Islet of Langerhans (tissue), 1 donor: ENCODE data around the gene MTA3.

Experiments
- FAIRE-seq: peaks from one replicate; lab custom pipeline; 2011; peaks lifted over from hg19 to GRCh38; lab: Jason Lieb, UNC

Gene MTA3

DNA sequence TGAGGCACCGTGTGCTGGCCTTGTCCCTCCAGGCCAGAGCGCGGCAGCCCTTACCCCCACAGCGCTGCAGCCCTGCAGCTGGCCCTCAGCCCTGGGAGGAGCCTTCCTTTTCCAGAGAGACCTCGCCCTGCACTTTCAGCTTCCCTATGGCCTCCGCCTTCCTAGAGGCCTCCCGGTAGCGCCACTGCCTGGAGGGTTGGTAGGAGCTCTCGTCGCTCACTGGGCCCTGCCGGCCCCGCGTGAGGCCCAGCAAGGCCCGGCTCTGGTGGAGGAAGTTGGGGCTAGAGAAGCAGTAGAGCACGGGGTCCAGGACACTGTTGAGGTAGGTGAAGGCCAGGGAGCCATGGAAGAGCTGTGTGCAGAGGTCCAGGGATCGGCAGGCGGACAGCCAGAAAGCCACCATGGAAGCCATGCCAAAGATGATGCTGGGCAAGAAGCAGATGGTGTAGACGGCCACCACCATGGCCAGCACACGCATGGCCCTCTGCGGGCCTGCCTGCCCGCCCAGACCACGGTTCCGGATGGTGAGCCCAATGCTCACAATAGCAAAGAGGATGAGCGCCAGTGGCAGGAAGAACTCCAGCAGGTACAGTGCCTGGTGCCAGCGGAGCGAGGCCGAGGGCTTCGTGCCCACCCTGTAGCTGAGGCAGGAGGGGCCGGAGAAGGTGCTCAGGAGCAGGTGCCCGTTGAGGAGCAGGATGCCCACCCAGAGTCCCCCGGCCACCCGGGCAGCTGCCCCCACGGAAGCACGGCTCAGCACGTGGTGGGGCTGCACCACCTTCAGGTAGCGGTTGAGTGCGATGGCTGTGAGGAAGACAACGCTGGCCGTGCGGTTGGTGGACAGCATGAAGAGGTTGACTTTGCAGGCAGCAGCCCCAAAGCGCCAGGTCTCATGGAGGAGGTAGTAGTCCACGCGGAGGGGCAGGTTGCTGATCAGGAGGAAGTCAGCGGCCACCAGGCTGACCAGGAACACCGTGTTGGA is 194.7 kb downstream of the MTA3 start:
- no peak for FAIRE-seq

DNA sequence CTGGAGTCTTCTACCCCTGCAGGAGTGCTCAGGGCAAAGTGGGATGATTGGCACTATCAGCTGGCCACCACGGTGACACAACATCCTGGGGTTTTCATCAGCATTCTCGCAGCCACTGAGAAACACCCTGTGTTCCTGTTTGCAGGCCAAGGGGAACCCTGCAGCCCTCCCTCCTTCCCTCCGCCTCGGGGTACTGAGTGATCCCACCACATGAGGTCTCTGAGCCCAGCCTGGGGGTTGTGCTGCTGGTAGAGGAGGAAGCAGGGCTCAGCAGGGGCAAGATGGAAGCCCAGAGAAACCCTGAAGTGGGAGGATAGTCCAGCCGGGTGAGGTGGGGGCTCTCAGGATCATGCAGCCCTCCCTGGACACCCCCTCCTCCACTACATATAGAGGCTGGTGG is 195.7 kb downstream of the MTA3 start, which contains the start of gene OXER1:
OXER1 (minus strand) TSS at position 40 of the 400 bp plus-strand sequence. CDS start 73 bp downstream, outside the sequence.
- no peak for FAIRE-seq

DNA sequence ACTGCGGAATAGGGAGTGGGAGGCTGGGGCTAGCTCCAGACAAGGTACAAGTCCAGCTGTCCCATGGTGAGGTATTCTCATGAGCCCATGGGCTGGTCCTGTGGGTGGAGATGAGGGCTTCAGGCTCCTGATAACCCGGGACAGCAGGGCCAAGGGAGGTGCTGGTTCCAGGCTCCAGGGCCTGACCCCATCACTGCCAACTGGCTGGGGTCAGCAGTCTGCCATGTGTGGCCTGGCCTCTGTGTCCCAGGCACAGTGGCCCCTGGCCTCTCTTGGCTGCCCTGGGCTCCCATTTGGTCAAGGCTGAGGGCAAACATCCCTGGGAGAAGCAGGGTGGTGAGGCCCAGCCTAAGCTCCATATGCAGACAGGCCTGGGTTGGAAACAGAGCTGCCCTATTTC is 196.5 kb downstream of the MTA3 start:
- no peak for FAIRE-seq

DNA sequence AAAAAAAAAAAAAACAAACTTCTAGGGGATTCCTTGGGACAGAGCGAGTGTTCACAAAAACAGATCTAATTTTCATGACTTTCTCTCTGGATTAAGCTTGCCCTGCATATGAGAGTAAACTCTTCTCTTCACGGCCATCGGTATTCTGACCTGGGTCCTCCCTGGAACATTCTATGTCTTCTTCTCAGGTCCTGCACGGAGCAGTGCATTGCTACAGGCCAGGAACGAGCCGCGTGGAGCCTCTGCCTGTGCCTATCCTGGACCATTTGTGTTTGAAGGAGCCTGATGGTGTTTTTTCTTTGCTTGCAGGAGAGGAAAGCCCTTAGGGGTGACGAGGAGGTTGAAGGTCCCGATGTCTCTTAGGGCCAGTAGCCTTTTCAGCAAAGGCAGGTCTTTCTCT is 197.3 kb downstream of the MTA3 start:
- no peak for FAIRE-seq

DNA sequence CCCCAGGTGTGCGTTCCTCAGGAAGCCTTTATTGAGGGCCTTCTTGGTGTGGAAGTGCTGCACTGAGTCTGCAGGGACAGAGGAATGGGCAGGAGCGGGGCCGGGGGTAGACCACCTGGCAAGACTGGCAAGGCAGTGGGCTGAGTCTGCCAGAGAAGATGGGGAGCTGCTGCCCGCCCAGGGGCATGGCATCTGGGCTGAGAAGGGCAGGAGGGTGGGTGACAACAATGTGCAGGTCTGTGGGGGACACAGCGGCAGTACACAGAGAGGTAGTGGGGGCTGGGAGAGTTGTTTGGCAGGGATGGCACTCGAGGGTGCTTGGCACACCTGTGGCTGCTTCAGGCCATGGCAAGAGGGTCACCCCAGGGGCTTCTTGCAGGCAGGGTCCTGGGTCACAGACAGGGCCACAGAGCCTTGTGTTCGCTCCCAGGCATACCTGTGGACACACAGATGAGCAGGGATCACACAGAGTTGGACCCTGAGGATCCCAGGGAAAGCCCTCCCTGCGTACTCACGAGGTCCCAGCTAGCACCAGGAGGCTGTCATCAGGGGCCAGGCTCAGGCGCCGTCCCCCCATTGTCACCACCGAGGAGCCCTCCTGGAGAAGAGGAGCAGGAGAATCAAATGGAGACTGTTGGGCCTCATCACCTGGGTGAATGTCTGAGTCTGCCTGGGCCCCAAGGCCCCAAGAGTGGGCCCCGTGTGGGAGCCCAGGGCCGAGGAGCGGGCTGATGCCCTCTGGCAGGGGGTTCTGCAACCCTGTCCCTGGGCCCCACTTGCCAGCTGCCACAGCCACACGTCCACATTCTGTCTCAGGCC is 198.9 kb downstream of the MTA3 start:
- FAIRE-seq = no peak

DNA sequence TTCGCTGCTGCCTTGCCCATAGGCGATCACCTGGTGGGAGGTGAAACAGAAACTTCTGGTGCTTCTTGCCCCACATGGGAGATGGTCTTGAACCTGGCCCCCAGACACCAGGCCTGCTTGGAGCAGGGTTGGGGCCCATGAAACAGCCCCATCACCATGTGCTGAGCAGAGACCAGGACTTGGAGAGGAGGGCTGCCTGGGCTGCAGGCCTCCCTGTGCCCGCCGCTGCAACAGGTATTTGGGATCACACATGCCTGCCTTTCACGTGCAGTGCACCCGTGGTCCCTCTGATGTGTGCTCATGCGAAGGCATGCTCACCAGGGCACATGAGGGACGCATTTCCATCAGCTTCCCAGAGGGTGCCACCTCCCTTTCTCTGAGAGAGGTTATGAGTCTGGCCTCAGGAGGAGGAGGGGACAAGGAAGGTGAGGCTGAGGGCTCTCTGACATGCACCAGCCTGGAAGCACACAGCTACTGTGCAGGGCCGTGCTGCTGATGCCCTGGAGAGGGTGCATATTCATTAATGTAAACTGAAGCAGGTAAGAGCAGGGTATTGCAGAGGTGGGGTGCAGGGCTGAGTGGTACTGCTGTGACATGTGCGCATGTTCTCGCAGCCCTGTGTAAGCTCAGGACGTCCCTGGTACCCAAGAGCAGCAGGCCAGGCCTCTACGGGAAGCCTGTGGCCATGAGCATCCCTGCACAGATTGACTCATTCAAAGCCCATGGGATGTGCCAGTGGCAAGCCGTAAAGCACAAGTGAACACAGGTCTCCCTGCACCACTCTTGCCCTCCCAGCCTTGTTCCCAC is 199.7 kb downstream of the MTA3 start:
- no peak for FAIRE-seq

DNA sequence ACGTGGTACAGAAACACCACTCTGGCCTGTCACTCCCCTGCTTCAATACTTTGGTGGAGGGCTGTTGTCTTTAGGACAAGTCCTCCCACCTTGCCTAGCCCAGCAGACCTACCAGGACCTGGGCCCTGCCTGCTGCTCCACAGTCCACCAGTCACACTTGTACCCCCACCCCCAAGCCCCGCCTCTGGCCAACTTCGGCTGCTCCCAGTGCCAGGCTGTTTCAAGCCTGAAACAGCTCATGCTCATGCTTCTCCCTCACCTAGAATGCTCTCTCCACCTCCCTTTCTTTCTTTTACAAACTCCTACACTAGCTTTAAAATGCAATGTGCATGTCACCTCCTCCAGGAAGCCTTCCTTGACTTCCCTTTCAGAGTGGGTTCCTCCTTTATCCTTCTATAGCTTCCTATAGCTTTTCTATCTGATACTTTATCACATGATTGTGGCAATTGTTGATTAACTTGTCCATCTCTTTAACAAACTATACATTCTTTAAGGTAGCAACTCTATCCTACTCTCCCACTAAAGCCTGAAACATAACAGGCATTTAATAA is 200.3 kb downstream of the MTA3 start:
- no peak for FAIRE-seq

DNA sequence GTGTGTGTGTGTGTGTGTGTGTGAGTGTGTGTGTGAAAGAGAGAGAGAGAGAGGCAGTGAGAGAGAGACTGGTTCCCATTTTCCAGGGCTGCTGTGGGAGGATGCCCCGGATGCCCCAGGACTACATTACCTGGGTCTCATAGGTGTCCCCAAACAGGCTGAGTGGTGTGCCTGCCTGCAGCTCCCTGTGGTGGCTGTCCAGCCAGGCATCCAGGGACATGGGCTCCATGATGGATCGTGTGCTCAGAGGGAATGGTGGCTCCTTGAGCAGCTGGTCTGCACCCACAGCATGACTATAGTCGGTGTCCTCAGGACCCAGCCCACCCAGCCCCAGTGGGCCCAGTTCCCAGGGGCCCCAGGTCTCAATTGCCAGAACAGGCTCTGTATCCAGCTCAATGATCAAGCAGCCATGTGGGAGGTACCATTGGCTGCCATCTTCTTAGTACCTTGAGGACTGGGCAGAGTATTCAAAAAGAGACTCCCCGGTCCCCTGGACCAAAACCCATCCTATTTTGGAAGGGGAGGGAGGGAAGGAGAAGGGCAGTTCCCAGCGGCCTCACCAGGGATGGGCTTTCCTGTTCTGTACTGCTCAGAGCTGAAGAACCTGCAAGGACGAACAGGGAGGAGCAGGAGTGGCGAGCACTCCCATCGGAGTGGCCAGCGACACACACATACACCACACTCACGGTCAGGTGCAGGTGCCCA is 201.3 kb downstream of the MTA3 start:
- no peak for FAIRE-seq

DNA sequence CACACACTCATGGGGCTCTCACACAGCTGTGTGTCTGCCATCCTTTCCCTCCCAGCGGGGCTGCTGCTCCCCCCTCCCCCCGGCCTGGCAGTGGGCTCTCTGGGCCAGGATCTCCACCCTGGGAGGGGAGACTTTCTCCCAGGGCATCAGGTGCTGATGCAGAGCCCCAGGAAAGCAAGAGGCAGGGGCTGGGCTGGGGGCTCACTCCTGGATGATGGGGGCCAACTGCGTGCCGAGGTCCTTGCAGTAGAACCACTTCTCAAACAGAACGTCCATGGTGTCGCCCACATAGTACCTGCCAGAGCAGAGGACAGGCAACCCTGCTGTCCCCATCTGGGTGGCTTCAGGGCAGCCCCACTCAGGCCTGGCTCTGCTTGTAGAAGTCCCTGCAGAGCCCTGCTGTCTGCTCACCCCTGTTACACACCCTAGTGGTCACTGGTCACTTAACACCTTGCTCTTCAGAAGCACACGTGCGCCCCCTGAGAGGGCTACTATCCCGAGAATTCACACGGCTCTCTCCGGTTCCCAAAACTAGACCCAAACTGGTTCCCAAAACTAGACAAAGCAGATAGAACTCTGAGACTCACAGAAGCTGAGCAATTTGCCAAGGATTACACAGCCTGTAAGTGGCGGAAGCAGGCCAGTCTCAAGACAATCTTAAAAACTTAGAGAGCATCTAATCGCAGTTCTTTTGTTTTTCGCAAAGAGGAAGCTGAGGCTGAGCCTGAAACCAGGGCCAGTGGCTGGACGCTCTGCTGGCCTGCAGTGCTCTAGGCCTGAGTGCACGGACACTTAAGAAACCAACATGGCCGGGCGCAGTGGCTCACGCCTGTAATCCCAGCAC is 202.1 kb downstream of the MTA3 start:
- no peak for FAIRE-seq

DNA sequence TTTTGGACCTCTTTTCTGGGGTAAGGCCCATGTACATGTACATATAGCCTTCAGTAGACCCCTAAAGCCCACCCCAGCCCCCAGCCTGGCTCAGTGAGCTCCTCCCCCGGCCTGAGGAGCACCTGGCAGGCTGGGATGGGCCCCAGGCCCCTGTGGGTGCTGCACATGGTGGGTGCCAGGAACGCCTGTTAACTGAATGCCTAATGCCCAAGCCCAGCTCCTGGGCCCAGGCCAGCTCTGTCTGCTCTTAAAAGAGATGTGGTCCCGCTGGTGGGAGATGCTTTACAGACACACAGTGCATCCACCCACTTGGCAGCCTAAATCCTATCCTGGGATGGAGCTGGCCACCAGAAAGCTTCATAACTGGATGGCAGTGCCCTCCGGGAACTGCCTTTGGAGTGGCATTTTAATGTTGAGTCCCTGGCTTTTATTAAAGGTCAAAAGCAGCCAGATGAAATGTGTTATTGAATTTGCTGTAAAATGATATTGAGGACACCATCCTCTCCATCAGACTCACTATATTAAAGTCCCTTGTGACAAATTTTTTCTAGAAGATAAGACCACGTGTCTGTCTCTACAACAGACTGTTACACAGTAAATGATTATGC is 203.2 kb downstream of the MTA3 start:
- FAIRE-seq = no peak

DNA sequence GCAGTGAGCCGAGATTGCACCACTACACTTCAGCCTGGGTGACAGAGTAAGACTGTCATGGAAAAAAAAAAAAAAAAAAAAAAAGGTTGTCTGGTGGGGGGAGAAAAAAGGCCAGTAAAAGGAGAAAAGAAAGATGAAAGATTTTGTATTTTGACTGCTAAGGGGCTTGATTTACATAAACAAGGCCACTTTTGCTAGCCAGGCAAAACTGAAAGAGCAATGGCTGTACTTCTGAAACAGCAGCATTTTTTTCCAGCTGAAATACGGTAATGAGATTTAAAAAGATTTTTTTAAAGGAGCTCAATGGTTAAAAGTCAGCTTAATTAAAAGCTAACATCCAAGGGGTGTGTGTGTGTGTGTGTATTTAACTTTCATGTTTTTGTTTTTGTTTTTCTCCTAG is 206.8 kb downstream of the MTA3 start:
- FAIRE-seq = no peak

DNA sequence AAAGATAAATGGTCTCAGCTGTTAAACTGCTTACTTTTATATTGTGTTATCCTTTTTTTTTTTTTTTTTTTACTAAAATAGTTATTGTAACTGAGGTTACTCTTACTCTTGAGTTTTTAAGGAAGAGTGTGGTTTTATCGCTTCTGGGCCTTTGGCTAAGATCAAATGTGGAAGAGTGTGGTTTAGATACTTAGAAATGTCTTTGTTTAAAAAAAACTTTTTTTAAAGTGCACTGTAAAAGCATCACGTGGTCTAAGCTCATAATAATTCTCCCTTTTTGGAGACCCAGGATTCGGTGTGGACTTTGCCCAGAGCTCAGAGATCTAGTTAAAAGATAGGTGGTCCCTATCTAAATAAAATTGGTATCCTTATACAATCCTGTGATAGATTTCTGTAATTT is 207.4 kb downstream of the MTA3 start:
- no peak for FAIRE-seq

DNA sequence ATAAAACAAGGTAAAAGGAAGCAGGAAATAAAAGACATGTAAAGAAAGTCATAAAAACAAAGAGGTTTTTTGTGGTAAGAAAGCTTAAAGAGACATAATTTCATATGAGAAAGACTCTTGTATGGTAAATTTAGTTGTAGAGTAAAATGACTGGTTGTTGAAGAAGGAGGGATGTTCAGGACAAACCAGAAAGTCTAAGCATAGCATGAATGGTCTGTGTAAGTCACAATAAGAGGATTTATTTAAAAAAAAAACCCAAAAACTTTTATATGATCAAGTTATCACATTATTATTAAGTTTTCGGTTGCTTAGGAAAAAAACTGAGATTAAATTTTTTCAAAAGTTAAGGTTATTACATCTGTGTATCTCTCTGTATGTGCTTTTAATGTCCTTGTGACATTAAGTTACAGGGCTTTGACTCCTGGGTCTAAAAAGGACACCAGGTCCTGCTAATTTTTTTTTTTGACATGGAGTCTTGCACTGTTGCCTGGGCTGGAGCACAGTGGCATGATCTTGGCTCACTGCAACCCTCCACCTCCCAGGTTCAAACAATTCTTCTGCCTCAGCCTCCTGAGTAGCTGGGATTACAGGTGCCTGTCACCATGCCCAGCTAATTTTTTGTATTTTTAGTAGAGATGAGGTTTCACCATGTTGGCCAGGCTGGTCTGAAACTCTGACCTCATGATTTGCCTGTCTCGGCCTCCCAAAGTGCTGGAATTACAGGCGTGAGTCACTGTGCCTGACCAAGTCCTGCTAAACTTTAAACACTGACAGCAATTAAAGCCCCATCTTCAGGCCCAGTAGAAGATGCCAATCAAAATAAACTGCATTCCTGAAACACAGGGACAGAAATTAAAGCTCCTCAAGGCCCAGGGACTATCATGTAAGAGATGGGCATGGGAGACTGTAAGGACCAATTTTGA is 209.7 kb downstream of the MTA3 start:
- no peak for FAIRE-seq

DNA sequence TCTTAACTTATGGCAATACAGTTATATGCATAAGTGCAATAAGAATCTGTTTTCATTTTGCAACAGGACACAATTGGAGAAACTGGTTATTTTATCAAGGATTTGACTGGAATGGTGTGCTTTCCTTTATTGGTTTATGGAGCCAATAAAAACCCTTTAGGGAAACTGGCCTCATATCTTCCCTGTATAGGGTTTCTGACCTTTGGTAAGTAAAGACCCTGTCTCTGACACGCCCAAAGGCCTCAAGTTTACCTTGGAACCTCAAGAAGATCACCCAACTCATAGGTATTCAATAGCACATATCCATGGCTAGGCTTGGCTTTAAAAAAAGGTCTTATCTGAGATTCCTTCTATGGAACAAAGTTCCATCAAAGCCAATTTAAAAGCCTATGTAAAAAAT is 212.7 kb downstream of the MTA3 start:
- no peak for FAIRE-seq

DNA sequence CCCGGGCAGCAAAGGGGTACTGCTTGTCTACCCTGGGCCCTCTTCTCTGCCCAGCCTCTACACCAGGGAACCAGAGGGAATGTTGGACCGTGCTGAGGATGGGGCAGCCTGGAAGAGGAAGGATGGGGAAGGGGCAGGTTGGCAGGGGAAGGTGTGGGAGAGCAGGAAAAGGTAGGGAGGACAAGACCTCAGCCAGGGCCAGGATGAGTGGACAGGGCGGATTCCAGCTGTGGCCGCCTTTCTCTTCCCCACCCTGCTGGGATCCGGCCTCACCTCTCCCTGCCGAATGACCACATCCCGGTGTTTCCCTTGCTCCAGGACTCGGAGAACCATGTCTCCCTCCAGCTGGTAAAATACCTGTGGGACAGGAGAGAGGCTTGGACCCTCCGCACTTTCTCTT is 215.1 kb downstream of the MTA3 start:
- FAIRE-seq = no peak

DNA sequence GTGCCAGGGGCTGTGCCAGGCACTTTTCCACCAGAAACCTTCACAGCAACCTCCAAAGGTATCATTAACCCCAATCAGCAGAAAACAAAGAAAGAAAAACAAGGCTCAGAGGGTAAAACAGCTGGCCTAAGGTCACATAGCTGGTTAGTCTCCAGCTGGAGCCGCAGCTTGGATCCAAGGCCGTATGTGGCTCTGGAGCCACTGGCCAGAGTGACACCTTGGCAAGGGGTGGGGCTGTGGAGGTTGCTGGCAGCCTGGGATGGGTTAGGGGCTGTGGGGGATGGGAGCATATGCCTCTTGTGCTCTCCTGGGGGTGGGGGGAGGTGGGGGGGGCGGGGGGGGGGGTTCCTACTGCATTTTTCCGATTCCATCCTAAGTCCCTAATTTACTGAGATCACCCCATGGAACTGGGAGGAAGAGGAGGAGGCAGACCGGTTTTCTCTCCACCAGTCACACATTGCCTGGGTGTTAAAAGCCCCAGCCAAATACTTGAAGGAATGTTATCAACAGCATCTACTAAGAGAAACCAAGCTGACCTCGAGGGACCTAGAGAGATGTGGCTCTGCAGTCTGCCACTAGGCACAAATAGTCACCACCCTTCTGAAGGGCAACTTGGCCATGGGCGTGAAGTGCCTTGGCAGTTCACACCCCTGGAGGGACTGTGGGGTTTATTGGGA is 215.9 kb downstream of the MTA3 start:
- FAIRE-seq = no peak

DNA sequence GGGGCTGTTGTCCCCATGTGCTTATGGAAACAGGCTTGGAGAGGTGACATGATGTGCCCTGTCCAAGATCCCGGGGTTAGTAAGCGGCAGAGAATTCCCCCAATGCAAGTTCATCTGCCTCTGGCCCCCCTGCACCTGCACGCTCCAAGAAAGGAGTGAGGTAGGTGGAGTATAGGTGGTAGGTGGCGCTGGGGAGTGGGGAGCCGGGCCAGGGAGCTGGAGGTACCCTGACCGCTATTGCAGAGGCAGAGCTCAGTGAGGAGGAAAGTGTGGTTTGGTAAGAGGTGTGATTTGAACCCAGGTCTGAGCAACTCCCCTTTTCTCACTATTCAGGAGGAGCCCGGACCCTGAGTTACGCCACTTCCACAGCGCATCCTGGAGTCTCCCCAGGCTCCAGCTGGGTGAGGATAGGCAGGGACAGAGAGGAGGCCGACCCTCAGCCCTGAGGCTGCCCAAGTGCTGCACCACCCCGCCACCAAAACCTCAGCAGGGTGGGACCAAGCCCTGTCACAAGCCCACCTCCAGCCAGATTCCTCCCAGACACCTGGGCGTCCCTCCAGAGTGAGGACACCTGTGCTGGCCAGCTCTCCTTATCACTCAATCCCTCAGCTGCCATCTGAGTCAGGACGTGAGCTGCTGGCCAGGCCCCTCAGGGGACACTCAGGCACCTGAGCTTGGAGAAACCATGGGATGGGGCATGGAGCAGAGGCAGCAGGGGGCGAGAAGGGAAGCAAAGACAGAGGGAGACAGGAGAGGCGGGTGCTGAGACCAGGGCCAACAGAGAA is 218.3 kb downstream of the MTA3 start:
- FAIRE-seq = no peak

DNA sequence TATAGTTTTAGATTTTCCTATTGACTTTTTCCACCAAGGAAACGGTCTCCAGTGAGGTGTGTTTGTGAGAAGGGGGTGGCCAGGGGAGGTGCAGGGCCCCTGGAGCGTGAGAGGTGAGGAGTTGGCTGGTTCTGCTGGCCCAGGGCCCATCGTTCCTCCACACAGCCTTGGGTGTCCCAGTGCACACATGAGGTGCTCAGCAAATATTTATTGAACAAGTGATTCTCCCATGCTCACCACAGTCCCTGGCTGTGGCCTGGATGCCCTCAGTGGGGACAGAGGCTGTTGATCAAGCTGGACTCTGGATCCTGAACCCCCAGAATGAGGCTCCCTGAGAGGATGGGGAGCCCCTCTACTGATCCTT is 219.0 kb downstream of the MTA3 start:
- FAIRE-seq = no peak
